Measurements from ENCODE around the gene SCART1.
"Not testable (repeated sequence)": the region's sequence is repeated elsewhere in the genome, so short reads cannot be mapped to it uniquely, and the experiment has no call there.

The SCART1 gene

DNA sequence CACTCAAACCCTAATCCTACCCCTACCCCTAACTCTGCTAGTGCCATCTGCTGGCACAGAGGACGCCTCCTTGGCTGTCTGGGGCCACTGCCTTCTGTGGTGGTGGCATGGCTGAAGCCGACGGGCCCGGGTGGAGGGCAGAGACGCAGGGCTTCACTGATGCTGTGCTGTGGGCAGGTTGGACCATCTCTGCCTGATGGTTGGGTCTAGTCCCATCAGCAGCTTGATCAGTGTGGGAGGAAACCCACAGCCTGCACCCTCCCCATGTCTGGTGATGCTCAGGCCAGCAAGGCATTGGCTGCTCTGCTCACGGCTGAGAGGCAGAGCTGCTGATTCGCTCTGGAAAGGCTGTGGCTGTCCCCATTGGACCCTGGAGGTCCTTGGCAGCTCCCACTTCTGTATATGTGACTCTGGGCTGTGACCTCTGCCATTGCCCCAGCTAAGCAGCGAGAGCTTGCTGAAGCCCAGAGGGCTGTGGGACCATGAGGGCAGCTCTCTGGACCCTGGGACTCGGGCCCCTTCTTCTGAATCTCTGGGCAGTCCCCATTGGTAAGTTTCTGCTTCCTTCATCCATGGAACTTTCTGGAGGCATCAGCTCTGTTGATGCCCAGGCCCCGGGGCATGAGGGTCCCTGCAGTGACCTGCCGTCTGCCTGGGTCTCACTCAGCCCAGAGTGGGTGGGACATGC lies at the start of gene SCART1:
Gene SCART1 (plus strand): TSS at position 430 of the 688 bp plus-strand sequence. CDS start 53 bp downstream, at position 483.
- DNase-seq = no peak

DNA sequence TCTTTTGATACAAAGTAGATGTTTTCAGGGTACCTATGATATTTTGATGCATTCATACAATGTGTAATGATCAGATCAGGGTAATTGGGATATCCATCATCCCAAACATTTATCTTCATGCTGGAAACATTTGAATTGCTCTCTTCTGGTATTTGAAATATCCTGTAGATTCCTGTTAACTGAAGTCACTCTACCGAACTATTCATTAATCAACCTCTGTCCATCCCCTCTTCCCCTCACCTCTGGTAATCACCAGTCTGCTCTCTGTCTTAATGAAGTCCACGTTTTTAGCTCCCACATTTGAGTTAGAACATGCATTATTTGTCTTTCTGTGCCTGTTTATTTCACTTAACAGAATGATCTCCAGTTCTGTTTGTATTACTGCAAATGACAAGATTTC lies 48.5 kb upstream of the SCART1 start:
- no peak for DNase-seq

DNA sequence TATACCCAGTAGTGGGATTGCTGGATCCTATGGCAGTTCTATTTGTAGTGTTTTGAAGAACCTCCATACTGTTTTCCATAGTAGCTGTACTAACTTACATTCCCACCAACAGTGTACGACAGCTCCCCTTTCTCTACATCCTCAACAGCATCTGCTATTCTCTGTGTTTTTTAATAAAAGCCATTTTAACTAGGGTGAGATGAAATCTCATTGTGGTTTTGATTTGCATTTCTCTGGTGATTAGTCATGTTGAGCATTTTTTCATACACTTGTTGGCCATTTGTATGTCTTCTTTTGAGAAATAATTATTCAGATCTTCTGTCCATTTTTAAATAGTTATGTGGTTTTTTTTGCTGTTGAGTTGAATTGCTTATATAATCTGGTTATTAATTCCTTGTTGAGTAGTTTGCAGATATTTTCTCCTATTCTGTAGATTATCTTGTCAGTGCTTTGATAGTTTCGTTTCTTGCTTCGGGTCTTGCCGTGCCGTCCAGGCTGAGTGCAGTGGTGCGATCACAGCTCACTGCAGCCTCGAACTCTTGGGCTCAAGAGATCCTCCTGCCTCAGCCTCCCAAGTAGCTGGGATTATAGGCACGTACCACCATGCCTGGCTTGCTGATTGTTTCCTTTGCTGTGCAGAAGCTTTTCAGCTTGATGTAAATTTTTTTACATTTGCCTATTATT lies 47.8 kb upstream of the SCART1 start:
- DNase-seq = no peak

DNA sequence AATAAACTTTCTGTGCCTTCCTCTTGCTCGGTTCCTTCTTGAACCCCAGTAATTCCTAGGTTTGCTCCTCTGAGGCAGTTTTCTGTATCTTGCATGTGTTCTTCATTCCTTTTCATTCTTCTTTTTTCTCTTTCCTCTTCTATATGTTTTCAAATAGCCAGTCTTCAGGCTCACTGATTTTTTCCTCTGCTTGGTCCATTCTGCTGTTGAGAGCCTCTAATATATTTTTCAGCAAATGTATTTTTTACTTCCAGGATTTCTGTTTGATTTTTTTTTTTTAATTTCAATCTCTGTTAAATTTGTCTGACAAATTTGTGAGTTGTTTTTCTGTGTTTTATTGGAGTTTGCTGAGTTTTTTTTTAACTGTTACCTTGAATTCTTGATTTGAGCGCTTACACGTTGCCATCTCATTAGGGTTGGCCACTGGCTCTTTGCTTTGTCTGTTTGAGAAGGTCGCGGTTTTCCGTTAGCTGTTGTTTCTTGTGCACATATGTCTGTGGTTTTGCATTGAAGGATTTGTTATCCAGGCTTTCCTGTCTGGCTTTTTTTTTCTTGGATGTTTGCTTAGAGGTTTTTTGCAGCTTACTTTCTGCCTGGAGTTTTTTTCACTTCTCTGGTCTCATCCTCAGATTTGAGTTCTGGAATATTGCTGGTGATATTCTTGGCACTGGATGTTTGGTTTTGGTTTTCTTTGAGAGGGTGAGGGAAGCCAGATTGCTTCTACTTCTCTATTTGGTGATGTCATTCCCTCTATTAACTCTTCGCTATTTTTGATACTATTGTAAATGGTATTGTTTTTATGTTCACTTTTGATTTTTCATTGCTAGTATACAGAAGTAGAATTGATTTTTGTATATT lies 42.0 kb upstream of the SCART1 start:
- no peak for DNase-seq

DNA sequence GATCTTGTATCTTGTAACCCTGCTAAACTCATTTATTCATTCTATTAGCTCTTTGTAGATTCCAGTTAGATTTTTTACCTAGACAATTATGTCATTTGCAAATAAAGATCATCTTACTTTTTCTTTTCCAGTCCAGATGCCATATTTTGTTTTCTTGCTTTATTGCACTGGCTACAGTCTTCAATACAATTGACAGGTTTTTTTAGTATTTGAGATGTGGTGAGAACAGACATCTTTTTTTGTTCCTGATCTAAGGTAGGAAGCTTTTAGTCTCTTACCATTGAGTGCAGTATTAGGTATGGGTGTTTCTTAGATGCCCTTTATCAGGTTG lies 41.4 kb upstream of the SCART1 start:
- no peak for DNase-seq

DNA sequence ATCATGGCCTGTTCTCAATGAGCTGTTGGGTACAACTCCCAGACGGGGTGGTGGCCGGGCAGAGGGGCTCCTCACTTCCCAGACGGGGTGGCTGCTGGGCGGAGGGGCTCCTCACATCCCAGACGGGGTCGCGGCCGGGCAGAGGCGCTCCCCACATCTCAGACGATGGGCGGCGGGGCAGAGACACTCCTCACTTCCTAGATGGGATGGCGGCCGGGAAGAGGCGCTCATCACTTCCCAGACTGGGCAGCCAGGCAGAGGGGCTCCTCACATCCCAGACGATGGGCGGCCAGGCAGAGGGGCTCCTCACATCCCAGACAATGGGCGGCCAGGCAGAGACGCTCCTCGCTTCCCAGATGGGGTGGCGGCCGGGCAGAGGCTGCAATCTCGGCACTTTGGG lies 39.3 kb upstream of the SCART1 start:
- DNase-seq = not testable (repeated sequence)

DNA sequence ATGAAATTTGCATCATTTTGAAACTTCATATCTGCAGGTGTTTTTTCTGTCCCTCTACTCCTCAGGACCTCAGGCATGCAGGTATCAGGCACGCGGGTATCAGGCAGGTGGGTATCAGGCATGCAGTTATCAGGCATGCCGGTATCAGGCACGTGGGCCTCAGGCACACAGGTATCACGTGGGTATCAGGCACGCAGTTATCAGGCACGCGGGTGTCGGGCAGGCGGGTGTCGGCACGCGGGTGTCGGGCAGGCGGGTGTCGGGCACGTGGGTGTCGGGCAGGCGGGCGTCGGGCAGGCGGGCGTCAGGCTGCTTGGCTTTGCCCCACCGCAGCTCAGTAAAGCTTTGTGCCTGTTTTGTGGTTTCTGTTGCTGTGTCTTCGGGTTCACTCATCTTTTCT lies 38.0 kb upstream of the SCART1 start:
- no peak for DNase-seq

DNA sequence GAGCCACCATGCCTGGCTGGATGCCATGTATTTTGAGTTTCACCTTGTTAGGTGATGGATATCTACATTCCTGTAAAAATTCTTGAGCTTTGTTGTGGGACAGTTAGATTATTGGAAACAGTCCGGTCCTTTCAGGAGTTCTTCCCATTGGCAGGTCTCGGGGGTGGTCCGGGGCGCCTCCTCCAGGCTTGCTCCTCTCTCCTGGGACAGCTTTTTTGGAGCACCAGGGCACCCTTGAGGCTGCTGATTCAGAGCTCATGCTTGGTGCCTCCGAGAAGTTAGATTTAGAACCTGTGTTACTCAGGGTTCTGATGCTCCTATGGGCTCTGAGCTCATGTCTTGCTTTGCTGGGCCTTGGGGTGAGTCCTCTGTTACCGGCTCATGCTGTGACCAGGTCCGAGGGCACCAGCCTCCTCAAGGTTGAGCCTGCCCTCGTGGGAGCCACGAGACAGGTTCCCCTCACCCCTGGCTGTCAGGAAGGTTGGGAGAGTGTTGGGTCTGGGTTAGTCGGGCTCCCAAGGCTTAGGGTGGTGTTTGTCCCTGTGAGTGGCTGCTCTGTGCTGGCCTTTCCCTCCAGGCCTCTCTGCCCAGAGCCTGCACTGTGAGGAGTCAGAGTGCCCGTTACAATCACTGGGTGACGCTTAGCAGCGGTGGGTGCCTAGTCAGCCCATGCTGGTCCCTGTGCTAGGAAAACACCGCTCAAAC lies 35.3 kb upstream of the SCART1 start:
- no peak for DNase-seq

DNA sequence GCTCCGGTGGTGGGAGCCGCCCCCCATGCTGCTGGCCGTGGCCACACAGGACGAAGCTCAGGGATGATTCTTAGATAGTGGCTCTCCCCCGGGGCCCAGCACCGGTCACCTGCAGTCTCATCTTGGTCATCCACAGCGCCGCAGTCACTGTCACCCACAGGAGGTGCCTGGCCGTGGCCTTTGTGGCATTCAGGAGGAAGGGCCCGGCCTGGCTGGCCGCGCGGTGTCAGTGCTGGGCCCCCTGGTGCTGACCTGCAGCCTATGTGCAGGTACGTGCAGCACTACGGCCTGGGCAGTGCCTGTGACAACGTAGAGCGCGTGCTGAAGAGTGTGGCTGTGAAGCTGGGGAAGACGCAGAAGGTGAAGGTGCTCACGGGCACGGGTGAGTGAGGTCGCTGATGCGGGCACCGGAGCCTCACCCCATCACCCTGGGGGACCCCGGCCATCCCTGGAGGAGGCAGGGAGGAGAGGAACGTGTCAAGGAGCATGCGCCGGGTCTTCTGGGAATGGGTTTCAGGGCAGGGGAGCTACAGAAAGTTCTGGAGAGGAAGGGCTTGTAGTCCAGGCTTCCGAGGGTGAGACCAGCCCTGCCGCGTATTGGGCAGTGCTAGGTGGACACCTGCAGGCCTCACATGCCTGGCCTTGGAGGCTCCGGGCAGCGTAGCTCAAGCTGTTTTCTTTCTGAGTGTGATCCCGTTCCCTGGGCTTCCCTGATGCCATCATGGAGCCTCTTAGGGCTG lies 34.4 kb upstream of the SCART1 start:
- DNase-seq = no peak

DNA sequence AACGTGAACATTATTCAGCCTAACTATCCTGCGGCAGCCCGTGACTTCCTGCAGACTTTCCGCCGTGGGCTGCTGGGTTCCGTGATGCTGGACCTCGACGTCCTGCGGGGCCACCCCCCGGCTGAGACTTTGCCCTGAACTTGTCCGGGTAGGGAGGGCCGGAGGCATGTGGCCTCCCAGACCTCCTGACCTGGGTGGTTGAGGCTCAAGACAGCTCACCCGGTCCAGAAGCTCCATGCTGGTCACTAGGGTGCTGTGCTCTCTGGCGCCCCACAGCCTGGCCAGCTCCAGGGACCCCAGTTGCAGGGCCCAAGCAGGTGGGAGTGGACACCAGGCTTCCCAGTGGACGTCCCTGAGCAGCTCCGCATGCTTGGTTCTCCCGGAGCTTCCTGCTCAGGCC lies 33.7 kb upstream of the SCART1 start:
- DNase-seq = no peak

DNA sequence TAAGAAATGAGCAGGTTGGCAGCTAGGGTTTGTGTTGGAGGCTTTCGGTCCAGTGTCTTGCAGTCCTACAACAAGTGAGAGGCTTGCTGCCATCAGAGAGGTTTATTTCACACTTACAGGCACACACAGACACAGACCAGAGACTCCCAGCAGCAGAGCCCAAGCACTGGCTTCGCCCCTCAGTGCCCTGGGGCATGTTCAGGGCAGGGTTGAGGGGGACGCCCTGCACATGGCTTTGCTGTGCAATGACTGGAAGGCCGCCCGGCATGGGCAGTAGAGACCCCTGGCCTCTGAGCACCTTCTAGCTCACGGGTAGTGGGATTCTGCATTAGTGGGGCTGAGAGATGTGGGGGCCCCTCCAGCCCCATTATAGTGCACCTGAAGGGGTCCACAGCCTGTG lies 33.2 kb upstream of the SCART1 start:
- no peak for DNase-seq

DNA sequence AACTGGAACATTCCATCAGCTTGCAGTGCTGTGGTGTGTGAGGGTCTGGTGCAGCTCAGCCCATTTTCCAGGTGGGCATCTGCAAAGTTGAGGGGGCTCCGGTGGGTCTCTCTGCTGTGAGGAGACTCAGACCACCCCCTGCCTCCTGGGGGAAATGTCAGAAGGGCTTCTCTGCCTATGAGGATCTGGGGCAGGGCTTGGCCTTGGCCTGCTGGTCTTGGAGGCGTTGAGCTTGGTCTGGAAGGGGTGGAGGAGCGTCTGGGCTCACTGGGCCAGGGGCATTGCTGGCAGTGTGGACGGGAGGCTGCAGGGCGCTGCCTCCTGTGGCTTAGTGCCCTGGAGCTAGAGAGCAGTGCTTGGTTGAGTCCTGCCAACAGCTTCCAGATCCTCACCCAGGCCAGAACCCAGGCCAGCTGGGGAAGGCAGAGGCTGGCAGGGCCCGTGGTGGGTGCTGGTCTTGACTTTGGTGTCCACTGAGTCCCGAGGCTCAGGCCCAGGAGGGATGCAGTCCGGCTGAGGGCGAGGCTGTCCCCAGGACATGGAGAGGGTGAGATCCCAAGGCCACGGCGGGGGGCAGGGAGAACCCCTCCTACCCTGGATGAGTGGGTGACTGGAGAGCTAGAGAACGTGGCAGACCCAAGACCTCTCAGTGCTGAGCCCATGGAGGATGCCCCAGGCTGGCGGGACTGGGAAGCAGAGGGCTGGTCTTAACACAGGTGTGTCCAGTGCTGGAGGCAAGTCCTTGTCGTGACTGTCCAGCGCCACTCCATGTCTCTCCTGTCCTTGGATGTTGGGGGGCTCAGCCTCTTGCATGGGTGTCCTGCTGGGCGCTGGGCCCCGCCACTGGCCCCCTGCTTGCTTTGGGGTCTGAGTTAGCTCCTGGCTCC lies 32.2 kb upstream of the SCART1 start:
- DNase-seq = no peak

DNA sequence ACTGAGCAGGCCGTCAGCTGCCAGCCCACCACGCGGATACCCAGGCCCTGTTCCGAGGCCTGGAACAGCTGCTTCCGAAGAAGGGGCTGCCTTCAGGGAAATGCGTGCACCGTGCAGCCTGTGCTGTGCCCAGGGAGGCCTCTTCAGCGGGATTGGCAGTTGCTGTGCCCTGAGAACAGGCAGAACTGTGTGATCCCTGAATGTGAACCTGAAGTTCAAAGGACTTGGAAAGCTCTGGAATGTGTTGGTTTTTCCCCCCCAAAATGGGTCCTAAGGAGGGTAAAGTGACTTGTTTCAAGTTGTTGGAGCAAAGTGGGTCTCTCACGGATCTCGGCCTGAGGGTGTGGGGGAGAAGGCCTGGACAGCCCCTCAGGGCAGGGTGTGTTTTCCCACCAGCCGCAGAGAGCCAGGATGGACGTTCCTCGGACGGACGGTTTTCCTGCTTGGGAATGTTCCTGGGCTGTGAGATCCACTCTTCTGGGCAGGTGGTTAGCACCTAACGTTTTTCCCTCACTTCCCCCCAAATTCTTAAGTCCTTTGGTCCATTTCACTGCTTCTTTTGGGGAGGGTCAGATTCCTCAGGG lies 31.4 kb upstream of the SCART1 start:
- DNase-seq = no peak

DNA sequence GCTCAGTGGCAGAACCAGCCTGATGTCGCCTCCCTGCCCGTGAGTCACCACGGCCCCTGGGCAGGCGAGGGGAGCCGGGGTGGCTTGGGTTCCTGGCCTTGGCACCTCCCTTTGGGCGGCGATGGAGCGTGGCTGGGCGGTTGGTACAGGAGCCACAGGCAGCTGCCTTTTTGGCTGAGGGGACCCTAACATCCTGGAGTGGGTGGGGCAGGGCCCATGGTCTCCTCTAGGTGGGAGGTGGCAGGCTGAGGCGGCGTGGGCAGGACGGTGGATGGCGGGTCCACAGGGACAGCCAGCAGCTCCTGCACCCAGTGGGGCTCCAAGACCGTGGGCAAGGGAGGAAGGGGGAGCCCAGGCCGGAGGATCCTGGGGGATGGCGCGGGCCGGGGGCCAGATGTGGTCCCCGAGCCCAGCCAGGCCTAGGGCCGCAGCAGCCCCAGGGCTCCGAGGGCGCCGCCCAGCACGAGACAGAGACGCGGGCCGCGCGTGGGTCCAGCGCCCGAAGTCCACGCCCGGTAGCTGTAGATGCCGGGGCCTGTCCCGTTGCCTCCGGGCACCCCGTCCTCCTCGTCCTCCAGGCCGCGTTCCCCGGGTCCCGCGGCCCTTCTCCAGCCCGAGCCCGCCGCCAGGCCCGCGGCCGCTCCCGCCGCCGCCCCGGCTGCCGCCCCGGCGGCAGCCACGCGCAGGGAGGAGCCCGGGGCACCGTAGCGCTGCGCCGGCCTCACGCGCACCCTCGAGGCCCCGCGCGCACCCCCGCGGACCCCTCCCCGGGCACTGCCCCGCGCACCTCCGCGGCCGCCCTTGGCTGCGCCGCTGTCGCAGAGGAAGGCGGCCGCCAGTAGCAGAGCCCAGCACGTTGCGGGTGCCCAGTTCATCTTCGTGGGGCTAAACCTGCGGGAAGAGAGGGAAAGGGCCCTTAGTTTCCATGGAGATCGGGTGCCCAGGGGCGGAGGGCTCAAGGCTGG lies 30.7 kb upstream of the SCART1 start:
- no peak for DNase-seq

DNA sequence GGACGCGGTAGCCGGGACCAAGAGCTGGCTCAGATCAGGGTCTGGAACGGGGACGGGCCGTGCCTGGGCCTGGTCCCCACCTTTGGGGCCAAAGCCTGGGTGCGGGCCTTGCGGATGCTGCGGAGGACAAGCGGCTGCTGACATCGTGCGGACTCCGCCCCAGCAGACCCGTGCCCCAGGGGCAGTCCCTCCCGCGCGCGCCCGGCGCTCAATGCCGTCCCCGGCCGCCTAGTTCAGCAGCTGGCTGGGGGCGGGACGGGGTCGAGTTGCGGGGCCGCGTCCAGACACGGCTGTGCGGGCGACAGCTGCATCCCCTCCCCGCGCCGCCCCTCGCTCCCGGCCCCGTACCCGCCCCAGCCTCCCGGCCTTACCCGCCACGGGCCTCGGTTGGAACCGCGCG lies 29.6 kb upstream of the SCART1 start:
- DNase-seq = not testable (repeated sequence)

DNA sequence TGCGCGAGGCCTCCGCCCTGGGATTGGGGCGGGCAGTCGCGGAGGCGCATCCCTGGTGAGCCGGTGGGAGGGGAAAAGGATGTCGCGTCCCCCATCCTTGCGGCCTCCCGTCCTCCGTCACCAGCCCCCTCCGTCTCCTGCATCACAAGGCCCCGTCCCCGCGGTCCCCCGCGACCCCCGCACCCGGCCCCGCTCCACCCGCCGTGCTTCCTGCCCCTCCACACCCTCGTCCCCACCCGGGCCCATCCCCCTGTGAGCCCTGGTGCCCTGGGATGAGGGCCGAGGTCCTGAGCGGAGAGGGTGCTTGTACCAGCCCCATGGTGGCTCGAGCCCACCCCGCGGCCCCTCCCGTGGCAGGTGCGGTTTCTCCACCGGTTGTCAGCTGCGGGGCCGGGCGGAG lies 29.1 kb upstream of the SCART1 start, which contains the start of gene SPRN:
Gene SPRN (minus strand): TSS at position 25 of the 400 bp plus-strand sequence. CDS start 944 bp downstream, outside the sequence.
- not testable (repeated sequence) for DNase-seq

DNA sequence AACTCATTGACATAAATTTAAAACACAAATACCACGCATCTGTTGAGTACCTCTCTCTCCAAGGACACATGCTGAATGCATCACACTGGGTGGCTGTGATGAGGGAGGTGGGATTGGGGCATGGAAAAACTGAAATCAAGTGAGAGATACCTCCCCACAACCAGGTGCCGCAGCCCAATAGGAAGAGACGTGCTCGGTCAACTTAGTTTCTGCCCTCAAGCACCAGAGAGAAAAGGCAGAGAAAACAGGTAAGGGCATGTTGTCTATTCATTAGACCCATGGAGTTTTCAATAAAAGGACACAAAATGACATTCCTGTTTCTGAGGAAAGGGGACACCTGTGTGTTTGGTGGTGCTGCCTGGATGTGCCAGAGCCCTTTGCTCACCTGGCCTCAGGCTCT lies 24.2 kb upstream of the SCART1 start:
- DNase-seq = not testable (repeated sequence)

DNA sequence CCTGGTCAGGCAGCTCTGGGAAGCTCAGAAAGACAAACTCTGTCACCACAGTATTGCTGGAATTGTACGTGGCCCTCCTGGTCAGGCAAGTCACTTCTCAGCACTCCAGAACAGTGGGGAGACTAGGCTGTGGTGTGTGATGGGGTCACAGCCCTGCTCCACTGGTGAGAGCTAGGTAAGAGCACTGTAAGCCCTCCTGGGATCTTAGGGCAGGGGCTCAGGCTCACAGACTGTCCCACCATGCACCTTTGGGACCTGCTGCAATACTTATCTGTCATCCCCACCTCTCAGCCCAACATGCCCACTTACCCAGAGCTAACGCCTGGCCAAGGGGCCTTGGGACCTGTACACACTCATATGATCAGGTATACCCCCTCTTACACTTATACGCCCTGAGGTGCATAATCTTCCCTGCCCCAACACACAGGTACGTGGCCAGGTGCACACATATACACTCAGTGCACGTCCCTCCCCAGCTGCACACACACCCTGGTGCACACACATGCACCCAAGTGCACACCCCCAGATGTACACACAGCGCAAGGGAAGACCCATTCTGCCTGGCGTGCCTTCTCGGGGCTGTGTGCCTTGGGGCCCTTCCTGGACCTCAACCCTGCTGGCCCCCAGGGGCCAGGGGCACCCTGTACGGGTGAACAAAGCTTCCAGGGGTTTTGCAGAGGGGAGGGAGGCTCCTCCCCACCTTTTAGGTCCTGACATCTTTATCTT lies 21.7 kb upstream of the SCART1 start:
- DNase-seq = not testable (repeated sequence)

DNA sequence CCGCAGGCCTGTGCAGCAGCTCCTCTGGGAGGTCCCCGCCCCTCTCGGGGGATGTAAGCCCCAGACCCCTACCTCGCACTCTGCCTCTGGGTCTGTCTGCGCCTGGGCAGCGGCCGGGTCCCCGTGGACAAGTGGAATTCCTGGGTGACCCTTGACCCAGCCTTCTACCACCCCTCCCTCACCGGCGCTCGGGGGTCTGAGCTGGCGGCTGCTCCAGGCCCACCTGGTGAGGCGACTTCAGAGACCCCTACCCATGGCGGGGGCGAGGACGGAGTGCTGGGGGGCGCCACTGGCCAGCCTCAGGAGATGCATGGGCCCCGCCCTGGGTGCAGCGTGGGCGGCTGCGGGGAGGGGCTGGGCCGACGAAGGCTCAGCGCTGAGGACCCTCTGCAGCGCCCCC lies 21.0 kb upstream of the SCART1 start:
- DNase-seq = not testable (repeated sequence)

Measured in KG1 (cell line).